ENCODE measurements around the gene DLG4.
A peak's percentile ranks its signal among the peaks of the same experiment; 100 is the strongest.

DLG4 gene

DNA sequence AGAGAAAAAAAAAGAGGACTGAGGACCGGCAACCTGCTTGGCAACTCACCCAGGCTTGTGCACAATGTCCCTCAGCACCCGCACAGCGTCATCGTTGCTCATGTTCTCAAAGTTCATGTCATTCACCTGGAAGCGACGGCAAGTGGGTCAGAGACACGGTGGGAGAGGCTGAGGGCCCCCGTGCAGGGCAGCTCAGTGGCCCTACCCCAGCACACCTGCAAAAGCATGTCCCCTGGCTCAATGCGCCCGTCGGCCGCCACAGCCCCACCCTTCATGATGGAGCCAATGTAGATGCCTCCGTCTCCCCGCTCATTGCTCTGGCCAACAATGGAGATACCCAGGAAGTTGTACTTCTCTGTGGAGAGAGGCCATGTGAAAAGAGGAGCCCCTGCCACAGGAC, 9.3 kb upstream of the DLG4 start:
- Mint-ChIP-seq H3K9me3 (no peaks in the 10 kb centered on the region), H3K27me3 (no peaks in the 10 kb centered on the region), H3K27ac (no peak overlapping the region), H3K4me1 (peaks cover 28% of the 10 kb centered on the region), H3K4me3 (no peak overlapping the region), H3K36me3 (ENCODE audit: low read depth) (peaks cover 35% of the 10 kb centered on the region)
- no peak for DNase-seq
- no peak for ATAC-seq

DNA sequence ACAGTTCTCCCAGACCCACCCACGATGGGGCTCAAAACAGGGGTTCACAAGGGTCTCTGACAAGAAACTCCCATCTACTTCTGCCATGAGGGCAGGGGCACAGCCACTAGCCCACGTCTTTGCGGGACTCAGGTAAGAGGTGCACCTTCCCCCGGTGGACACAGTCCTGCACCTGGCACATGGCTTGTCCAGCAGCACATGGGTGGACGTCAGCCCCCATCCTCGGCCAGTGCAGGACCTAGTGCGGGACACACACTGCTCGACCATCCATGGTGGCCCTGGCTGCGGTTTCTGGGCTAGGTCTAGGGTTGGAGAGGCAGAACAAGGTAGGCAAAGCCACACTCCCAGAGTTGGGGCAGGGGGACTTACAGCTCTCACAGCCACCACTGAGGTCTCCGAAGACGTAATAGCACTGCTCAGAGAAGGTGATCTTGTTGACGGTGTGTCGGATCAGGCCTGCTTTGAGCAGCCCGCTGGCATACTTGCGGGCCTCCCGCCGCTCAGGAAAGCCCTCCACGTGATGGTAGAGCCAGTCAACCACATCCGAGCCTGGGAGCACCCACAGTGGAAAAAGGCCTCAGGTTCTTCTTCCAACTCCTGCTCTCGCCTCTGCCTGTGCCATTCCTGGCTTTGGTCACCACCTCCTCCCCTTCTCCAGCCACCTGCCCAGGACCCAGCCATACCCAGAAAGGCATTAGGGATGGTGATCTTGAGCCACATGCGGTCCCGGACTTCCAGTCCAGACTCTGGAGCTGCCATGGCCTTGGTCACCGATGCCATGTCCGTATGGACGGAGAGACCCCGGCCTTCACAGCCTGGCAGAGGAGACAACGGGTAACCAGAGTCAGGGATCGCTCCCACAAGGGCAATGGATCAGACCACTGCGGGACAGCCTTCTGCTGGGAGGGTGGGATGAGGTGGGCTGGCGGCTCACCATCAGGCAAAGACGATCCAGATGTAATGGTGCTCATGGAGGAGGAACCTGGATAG, 7.4 kb upstream of the DLG4 start:
- Mint-ChIP-seq H3K27me3 (no peaks in the 10 kb centered on the region), H3K27ac (no peak overlapping the region), H3K4me3 (no peak overlapping the region), H3K36me3 (ENCODE audit: low read depth) (peaks cover 43% of the 10 kb centered on the region), H3K9me3 (no peaks in the 10 kb centered on the region), H3K4me1 (peaks cover 13% of the 10 kb centered on the region)
- no peak for DNase-seq
- no peak for ATAC-seq

DNA sequence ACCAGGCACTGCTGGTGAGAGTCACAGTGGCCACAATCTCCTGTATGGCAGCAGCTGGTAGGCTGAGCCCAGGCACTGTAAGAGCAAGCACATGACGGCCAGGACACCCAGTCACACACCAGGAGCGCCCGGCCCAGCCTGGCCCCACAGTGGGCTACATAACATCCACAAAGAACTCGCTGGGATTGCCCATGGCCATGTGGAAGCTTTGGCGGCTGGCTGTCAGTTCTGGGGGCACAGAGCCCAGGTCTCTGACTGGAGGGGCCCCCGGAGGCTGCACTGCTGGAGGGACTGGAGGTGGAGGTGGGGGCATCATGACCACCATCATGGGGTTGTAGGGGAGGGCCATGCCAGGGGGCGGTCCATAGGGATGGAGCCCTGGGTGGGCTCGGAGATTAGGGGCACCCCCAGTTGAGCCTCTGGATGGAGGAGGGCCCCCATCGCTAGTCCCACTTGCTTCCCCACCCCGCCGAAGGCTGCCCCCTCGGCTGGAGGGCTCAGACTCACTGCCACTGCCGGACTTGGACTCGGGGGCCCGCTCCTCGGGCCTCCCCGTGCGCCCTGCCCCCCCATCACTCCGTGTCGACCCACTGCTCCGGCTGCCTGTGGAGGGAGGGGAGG, 6.2 kb upstream of the DLG4 start:
- Mint-ChIP-seq H3K36me3 (ENCODE audit: low read depth) (peaks cover 47% of the 10 kb centered on the region), H3K27ac (no peak overlapping the region), H3K27me3 (no peaks in the 10 kb centered on the region), H3K4me1 (peaks cover 20% of the 10 kb centered on the region), H3K4me3 (no peak overlapping the region), H3K9me3 (no peaks in the 10 kb centered on the region)
- ATAC-seq: no peak
- no peak for DNase-seq

DNA sequence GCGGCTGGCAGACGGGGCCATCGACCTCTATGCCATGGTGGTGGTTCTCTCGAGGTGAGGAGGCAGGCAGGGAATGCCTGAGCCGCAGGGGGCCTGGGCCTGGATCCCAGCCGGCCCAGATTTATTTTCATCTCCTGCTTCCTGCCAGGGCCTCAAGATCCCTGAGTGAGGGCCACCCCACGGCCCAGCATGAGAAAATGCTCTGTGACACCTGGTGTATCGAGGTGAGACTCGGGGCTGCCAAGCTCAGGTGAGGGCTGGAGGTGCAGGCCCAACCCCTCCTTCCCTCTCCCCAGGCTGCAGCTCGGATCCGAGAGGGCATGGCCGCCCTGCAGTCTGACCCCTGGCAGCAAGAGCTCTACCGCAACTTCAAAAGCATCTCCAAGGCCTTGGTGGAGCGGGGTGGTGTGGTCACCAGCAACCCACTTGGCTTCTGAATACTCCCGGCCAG, 5.0 kb upstream of the DLG4 start:
- H3K9me3 Mint-ChIP-seq: no peaks in the 10 kb centered on the region
- H3K27ac Mint-ChIP-seq: no peak overlapping the region
- ATAC-seq (no peak), DNase-seq (no peak)
- H3K27me3 Mint-ChIP-seq: no peaks in the 10 kb centered on the region
- H3K4me3 Mint-ChIP-seq: no peak overlapping the region
- peaks cover 41% of the 10 kb centered on the region for H3K36me3 Mint-ChIP-seq (ENCODE audit: low read depth)
- peaks cover 28% of the 10 kb centered on the region for H3K4me1 Mint-ChIP-seq

DNA sequence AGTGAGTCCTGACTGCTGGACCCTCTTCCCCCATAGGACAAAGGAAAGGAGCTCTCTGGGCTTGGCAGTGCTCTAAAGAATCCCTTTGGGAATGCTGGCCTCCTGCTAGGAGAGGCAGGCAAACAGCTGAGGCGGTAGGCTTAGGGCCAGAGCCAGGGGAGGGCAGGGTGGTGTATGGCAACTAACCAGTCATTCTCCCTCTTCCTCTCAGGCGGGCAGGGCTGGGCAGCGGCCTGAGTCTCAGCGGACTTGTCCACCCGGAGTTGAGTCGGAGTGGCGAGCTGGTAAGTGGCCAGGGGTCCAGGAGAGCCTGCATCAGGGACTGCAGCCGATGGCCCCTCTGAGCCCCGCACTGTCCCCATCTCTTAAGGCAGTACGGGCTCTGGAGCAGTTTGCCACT, 4.5 kb upstream of the DLG4 start:
- no peak for DNase-seq
- no peak overlapping the region for H3K27ac Mint-ChIP-seq
- H3K9me3 Mint-ChIP-seq: no peaks in the 10 kb centered on the region
- no peak for ATAC-seq
- peaks cover 31% of the 10 kb centered on the region for H3K4me1 Mint-ChIP-seq
- H3K27me3 Mint-ChIP-seq: no peaks in the 10 kb centered on the region
- H3K4me3 Mint-ChIP-seq: no peak overlapping the region
- H3K36me3 Mint-ChIP-seq (ENCODE audit: low read depth): peaks cover 39% of the 10 kb centered on the region

DNA sequence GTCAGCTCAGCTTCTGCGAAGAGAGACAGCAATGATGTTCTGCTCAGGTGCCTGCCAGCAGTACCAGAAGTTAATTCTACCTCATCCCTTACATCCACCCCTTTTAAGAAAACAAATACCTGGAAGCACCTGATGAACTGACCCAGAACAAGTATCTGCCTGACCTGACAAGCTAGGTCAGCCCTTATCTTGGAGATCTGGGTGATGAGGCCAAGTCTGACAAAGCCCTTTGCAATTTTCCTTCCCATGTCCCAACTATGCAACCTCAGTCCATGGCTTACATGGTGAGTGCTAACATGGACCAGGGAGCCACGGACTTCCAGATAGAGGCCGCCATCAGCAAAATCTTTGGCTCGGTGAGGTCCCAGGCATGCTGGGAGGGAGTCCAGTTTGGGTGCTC, 3.7 kb upstream of the DLG4 start:
- DNase-seq (no peak), ATAC-seq (no peak)
- H3K27me3 Mint-ChIP-seq: no peaks in the 10 kb centered on the region
- H3K27ac Mint-ChIP-seq: no peak overlapping the region
- H3K36me3 Mint-ChIP-seq (ENCODE audit: low read depth): peaks cover 31% of the 10 kb centered on the region
- peaks cover 33% of the 10 kb centered on the region for H3K4me1 Mint-ChIP-seq
- H3K4me3 Mint-ChIP-seq: no peak overlapping the region
- no peaks in the 10 kb centered on the region for H3K9me3 Mint-ChIP-seq

DNA sequence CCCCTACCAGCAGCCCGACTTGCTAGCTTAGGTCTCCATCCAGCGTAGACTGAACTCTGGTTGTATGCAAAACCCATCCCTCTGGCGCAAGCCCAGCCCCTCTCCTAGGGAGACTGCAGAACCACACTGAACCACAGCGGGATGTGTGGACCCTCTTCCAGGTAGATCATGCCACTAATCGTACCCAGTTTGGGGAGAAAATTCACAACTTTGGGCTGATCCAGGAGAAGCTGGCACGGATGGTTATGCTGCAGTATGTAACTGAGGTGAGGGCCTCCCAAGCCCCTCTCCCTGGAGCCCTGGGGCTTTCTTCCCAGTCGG, 3.3 kb upstream of the DLG4 start:
- H3K4me3 Mint-ChIP-seq: no peak overlapping the region
- no peaks in the 10 kb centered on the region for H3K9me3 Mint-ChIP-seq
- no peak for ATAC-seq
- DNase-seq: no peak
- H3K27me3 Mint-ChIP-seq: no peaks in the 10 kb centered on the region
- peaks cover 33% of the 10 kb centered on the region for H3K4me1 Mint-ChIP-seq
- no peak overlapping the region for H3K27ac Mint-ChIP-seq
- peaks cover 27% of the 10 kb centered on the region for H3K36me3 Mint-ChIP-seq (ENCODE audit: low read depth)

DNA sequence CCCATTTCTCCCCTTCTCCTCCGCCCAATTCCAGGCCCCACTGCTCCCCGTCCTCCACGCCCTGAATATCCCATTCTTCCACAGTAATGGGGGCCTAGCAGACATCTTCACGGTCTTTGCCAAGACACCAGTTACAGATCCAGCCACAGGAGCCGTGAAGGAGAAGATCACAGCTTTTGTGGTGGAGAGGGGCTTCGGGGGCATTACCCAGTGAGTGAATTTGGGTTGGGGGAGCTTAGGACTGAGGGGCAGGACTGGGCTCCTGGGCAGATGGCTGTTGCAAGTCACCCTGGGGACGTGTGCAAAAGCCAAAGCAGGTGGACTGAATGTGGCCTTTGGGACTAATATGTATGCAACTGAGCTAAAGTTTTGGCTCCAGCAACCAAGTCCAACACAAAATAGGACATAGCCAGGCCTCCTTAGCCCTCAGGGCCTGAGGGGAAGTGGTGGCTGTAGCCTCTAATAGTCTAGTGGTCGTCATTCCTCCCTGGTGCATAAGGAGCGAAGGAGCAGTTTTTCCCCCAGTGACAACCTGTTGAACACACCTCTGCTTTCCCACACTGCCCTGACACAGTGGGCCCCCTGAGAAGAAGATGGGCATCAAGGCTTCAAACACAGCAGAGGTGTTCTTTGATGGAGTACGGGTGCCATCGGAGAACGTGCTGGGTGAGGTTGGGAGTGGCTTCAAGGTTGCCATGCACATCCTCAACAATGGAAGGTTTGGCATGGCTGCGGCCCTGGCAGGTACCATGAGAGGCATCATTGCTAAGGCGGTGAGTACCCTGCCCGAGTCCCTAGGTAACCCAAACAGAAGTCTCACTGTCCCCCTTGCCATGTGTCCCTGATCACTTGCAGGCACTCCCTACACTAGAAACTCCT, 2.7 kb upstream of the DLG4 start:
- H3K4me3 Mint-ChIP-seq: no peak overlapping the region
- no peaks in the 10 kb centered on the region for H3K27me3 Mint-ChIP-seq
- no peaks in the 10 kb centered on the region for H3K9me3 Mint-ChIP-seq
- peaks cover 26% of the 10 kb centered on the region for H3K36me3 Mint-ChIP-seq (ENCODE audit: low read depth)
- H3K4me1 Mint-ChIP-seq: peaks cover 37% of the 10 kb centered on the region
- DNase-seq: no peak
- no peak for ATAC-seq
- peak overlapping the region; percentile 35 for H3K27ac Mint-ChIP-seq

DNA sequence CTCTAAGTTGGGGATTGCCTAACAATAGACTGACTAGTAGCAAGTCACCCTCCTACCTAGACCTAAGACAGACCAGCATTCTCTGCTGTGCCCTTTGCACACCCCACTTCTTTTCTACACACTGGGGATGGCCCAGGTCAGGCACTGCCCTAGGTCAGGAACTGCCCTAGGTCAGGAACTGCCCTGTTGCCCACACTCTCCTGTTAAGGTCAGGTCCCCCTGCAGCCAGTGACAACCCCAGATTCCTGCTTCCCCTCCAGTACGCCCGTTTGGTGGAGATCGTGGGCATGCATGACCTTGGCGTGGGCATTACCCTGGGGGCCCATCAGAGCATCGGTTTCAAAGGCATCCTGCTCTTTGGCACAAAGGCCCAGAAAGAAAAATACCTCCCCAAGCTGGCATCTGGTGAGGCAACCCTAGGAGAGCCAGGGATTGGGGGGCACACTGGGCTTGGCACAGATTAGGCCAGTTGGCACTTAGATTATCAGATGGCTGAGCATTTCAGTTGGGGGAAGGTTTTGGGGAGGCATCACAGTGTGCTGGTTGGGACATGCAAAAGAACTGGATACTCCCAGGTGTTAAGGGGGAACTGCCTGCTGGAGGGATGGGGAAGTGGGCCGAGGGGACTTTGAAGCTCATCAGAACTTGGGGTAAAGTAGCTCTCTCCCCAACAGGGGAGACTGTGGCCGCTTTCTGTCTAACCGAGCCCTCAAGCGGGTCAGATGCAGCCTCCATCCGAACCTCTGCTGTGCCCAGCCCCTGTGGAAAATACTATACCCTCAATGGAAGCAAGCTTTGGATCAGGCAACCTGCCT, 1.8 kb upstream of the DLG4 start:
- Mint-ChIP-seq H3K36me3 (ENCODE audit: low read depth) (peaks cover 22% of the 10 kb centered on the region), H3K27me3 (no peaks in the 10 kb centered on the region), H3K4me3 (peak overlapping the region; percentile 93), H3K4me1 (peaks cover 41% of the 10 kb centered on the region), H3K9me3 (no peaks in the 10 kb centered on the region), H3K27ac (peak overlapping the region; percentile 35)
- no peak for DNase-seq
- no peak for ATAC-seq

DNA sequence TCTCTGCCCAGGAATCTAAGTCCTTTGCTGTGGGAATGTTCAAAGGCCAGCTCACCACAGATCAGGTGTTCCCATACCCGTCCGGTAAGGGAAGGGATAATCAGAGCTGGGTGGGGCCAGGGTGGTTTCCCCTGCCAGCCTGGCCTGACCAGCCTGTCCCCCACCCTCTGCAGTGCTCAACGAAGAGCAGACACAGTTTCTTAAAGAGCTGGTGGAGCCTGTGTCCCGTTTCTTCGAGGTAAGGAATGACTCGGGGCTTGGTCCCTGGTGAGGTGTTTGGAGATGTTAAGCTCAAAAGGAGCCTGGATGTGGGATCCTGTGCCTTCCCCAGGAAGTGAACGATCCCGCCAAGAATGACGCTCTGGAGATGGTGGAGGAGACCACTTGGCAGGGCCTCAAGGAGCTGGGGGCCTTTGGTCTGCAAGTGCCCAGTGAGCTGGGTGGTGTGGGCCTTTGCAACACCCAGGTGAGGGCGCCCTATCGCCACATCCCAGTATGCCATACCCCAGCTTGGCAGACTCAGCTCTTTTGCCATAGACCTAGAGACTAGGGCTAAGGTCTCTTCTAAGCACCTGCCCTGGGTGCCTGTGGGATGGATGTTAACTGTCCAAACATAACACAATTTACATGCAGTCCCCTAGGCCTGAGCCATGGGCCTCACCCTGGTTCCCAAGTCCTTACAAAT, 1.1 kb upstream of the DLG4 start:
- Mint-ChIP-seq H3K36me3 (ENCODE audit: low read depth) (peaks cover 22% of the 10 kb centered on the region), H3K9me3 (no peaks in the 10 kb centered on the region), H3K4me1 (peaks cover 49% of the 10 kb centered on the region), H3K4me3 (peak overlapping the region; percentile 93), H3K27me3 (no peaks in the 10 kb centered on the region), H3K27ac (peak overlapping the region; percentile 95)
- ATAC-seq (peak; percentile 42), DNase-seq (peak; percentile 66)

DNA sequence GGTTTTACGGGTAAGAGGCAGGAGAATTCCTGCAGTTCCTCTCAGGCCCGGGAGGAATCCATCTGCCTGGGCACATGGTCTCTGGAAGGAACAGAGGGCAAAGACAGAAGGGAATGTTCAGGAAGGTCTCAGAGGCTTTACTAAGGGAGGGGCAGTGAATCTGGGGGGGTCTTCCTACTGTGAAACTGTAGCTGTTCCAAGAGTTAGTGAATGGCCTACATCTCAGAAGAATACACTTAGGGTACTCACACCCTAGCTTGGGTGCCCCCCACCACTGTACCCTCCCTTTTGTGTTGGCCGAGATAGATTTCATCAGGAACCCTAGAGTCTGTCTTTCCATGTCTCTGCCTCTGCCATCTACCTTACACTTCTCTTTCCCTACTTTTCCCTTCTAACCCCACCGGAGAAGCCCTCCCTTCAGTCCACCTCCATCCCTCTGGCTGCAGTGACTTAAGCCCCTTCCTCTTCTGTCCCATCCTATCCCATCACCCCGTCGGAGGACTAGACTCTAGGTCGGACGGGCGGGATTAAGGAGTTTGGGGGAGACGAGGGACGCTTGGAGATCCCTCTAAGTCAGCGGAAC, 316 bp downstream of the DLG4 start:
- H3K27ac Mint-ChIP-seq: peak overlapping the region; percentile 95
- ATAC-seq (no peak), DNase-seq (no peak)
- no peaks in the 10 kb centered on the region for H3K9me3 Mint-ChIP-seq
- peak overlapping the region; percentile 93 for H3K4me3 Mint-ChIP-seq
- peaks cover 60% of the 10 kb centered on the region for H3K4me1 Mint-ChIP-seq
- peaks cover 22% of the 10 kb centered on the region for H3K36me3 Mint-ChIP-seq (ENCODE audit: low read depth)
- no peaks in the 10 kb centered on the region for H3K27me3 Mint-ChIP-seq

DNA sequence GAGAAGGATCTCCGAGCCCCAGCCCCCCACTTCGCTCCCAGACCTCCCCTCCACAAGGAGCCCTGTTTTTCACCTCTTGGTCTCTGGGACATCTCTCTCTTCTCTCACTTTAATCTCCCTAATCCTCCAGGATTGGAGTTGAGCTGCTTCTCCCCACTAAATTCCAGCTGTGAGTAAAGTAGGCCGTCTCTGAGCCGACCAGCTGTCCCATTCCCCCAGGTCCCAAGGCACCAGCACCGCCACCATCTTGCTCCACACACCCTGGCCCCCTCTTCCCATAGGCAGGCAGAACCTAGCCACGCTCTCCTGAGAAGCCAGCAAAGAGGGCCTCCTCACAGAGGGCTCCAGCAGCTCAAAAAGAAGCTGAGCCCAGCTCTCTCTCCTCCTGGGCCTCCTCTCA, 878 bp downstream of the DLG4 start:
- H3K36me3 Mint-ChIP-seq (ENCODE audit: low read depth): peaks cover 19% of the 10 kb centered on the region
- H3K27ac Mint-ChIP-seq: peak overlapping the region; percentile 95
- ATAC-seq: no peak
- no peaks in the 10 kb centered on the region for H3K9me3 Mint-ChIP-seq
- peaks cover 65% of the 10 kb centered on the region for H3K4me1 Mint-ChIP-seq
- peak overlapping the region; percentile 93 for H3K4me3 Mint-ChIP-seq
- no peaks in the 10 kb centered on the region for H3K27me3 Mint-ChIP-seq
- no peak for DNase-seq

DNA sequence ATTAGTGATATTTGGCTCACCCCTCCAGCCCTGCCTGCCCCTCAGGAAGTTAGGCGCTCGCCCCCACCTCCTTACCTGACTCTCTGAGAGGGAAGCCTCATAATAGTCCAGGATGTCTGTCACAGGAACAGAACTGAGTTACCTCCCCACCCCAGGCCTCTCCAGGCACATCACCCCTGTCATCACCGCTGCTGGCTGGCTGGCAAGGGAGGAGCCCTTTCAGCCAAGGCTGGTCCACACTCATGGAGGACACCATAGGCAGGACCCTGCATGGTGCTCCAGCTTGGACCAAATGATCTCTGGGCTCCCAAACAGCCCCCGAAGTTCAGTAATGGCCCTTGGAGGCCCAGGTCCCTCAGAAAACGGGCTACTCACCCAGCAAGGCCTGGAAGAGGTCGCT, 1.5 kb downstream of the DLG4 start:
- Mint-ChIP-seq H3K4me1 (peaks cover 70% of the 10 kb centered on the region), H3K4me3 (peak overlapping the region; percentile 41), H3K9me3 (no peaks in the 10 kb centered on the region), H3K36me3 (ENCODE audit: low read depth) (peaks cover 14% of the 10 kb centered on the region), H3K27ac (peak overlapping the region; percentile 49), H3K27me3 (peaks cover 2% of the 10 kb centered on the region)
- DNase-seq (peak; percentile 24), ATAC-seq (no peak)
